Measurements from ENCODE around the gene SYTL3. TPM values are rescaled to one million over a fixed set of nuclear protein-coding genes. Genes with fewer than 3 reads are reported as not detected.
"Not testable (repeated sequence)": the region's sequence is repeated elsewhere in the genome, so short reads cannot be mapped to it uniquely, and the experiment has no call there.

The SYTL3 gene
- total RNA-seq, 1 experiment from 2014 or later: 1.8 TPM

- DNase-seq: no peak
- POLR2A ChIA-PET (ENCODE audit: unreplicated experiment): no interaction called here
- no peak overlapping the region for H3K4me2 ChIP-seq (ENCODE audit: low read length)
- no peaks in the 10 kb centered on the region; the same call in 1 of the 2 replicates for H3K4me1 ChIP-seq (ENCODE audit: insufficient read depth, low read length)
- no peaks in the 10 kb centered on the region for H4K20me1 ChIP-seq (ENCODE audit: low read length)
- H3K9ac ChIP-seq (ENCODE audit: low read length): no peak overlapping the region
- H3K27me3 ChIP-seq (ENCODE audit: low read length): no peaks in the 10 kb centered on the region
- no peaks in the 10 kb centered on the region for H3F3A ChIP-seq (ENCODE audit: low read length, unreplicated experiment)
- intact Hi-C loops (cut with micrococcal nuclease): no loop called here
- no peak overlapping the region for H3K4me3 ChIP-seq (ENCODE audit: low read length)
- H3K79me2 ChIP-seq (ENCODE audit: low read length): no peaks in the 10 kb centered on the region
- no peaks in the 10 kb centered on the region for H3K36me3 ChIP-seq (ENCODE audit: low read depth, low read length)
- no peaks in the 10 kb centered on the region for H3K9me2 ChIP-seq (replicated peaks; ENCODE audit: low read length)
- H2AFZ ChIP-seq (ENCODE audit: low read length): no peak overlapping the region
- CTCF ChIA-PET: no interaction called here
- no TSS peak for BruUV-seq (replicated peaks)
- no peak for ATAC-seq
- TF ChIP-seq EZH2phosphoT487 (IDR thresholded peaks at IDR 0.05; ENCODE audit: borderline replicate concordance, low read length) (no peak), CTCF (conservative IDR thresholded peaks at IDR 0.05; ENCODE audit: low read depth, low read length) (no peak)
- no peak overlapping the region for H3K27ac ChIP-seq (ENCODE audit: low read length)
- H3K9me3 ChIP-seq (ENCODE audit: low read length): no peaks in the 10 kb centered on the region
Observed at GRCh38 chr6:158668707-158669103, 18.9 kb downstream of the SYTL3 start.

- Histone ChIP-seq H3K27me3 (ENCODE audit: low read length) (no peaks in the 10 kb centered on the region), H3K9me2 (replicated peaks; ENCODE audit: low read length) (no peaks in the 10 kb centered on the region), H3K36me3 (ENCODE audit: low read depth, low read length) (no peaks in the 10 kb centered on the region), H3K27ac (ENCODE audit: low read length) (no peak overlapping the region), H3K4me2 (ENCODE audit: low read length) (no peak overlapping the region), H4K20me1 (ENCODE audit: low read length) (no peaks in the 10 kb centered on the region), H3K9me3 (ENCODE audit: low read length) (no peaks in the 10 kb centered on the region), H3F3A (ENCODE audit: low read length, unreplicated experiment) (no peaks in the 10 kb centered on the region), H3K4me3 (ENCODE audit: low read length) (no peak overlapping the region), H2AFZ (ENCODE audit: low read length) (no peak overlapping the region), H3K79me2 (ENCODE audit: low read length) (no peaks in the 10 kb centered on the region), H3K9ac (ENCODE audit: low read length) (no peak overlapping the region), H3K4me1 (ENCODE audit: insufficient read depth, low read length) (no peaks in the 10 kb centered on the region)
- no peak for DNase-seq
- BruUV-seq (replicated peaks): no TSS peak
- no peak for ATAC-seq
- ChIA-PET CTCF (no interaction called here), POLR2A (ENCODE audit: unreplicated experiment) (no interaction called here)
- intact Hi-C loops (cut with micrococcal nuclease): no loop called here
- TF ChIP-seq EZH2 (IDR thresholded peaks at IDR 0.05; ENCODE audit: low read length, unreplicated experiment): no peak
Observed at GRCh38 chr6:158669145-158670035, 19.5 kb downstream of the SYTL3 start.

GRCh38 chr6:158672119-158672518, 22.3 kb downstream of the SYTL3 start:
- H3K4me3 ChIP-seq (ENCODE audit: low read length); H3K9ac ChIP-seq (ENCODE audit: low read length); H4K20me1 ChIP-seq (ENCODE audit: low read length); H3K36me3 ChIP-seq (ENCODE audit: low read depth, low read length); intact Hi-C loops (cut with micrococcal nuclease); POLR2A ChIA-PET (ENCODE audit: unreplicated experiment); ATAC-seq; H3K9me2 ChIP-seq (replicated peaks; ENCODE audit: low read length); BruUV-seq (replicated peaks); H3K9me3 ChIP-seq (ENCODE audit: low read length); H3K27me3 ChIP-seq (ENCODE audit: low read length); H3K4me1 ChIP-seq (ENCODE audit: insufficient read depth, low read length); H2AFZ ChIP-seq (ENCODE audit: low read length); H3K27ac ChIP-seq (ENCODE audit: low read length); H3K79me2 ChIP-seq (ENCODE audit: low read length); CTCF ChIA-PET; H3F3A ChIP-seq (ENCODE audit: low read length, unreplicated experiment); DNase-seq; H3K4me2 ChIP-seq (ENCODE audit: low read length): not testable (repeated sequence)

GRCh38 chr6:158672726-158673125, 22.9 kb downstream of the SYTL3 start:
- Histone ChIP-seq H2AFZ (ENCODE audit: low read length) (no peak overlapping the region), H3K79me2 (ENCODE audit: low read length) (no peaks in the 10 kb centered on the region), H3K4me1 (ENCODE audit: insufficient read depth, low read length) (no peaks in the 10 kb centered on the region), H3F3A (ENCODE audit: low read length, unreplicated experiment) (no peaks in the 10 kb centered on the region), H3K9me3 (ENCODE audit: low read length) (no peaks in the 10 kb centered on the region), H3K4me2 (ENCODE audit: low read length) (no peak overlapping the region), H4K20me1 (ENCODE audit: low read length) (no peaks in the 10 kb centered on the region), H3K27ac (ENCODE audit: low read length) (no peak overlapping the region), H3K36me3 (ENCODE audit: low read depth, low read length) (no peaks in the 10 kb centered on the region), H3K9ac (ENCODE audit: low read length) (no peak overlapping the region), H3K4me3 (ENCODE audit: low read length) (no peak overlapping the region), H3K9me2 (replicated peaks; ENCODE audit: low read length) (no peaks in the 10 kb centered on the region), H3K27me3 (ENCODE audit: low read length) (no peaks in the 10 kb centered on the region)
- ChIA-PET CTCF (no interaction called here), POLR2A (ENCODE audit: unreplicated experiment) (no interaction called here)
- ATAC-seq: no peak
- no peak for DNase-seq
- BruUV-seq (replicated peaks): no TSS peak
- TF ChIP-seq EZH2 (IDR thresholded peaks at IDR 0.05; ENCODE audit: low read length, unreplicated experiment) (no peak), CTCF (conservative IDR thresholded peaks at IDR 0.05; ENCODE audit: low read depth, low read length) (no peak), EZH2phosphoT487 (IDR thresholded peaks at IDR 0.05; ENCODE audit: borderline replicate concordance, low read length) (no peak)
- intact Hi-C loops (cut with micrococcal nuclease): no loop called here

Data from PC-3 (cell line).